Heart left ventricle (tissue), 16 donors: Measurements from ENCODE around the gene RSPH6A. TPM values are rescaled to one million over a fixed set of nuclear protein-coding genes. Genes with fewer than 3 reads are reported as not detected.

ENCODE experiments used
- ATAC-seq, 4 donors: fragments of 200-7000 bp; cut with Tn5 transposase; one replicate each; pipeline ENCODE4 v1.9.1; 2020 to 2022; ENCODE audit warnings: moderate library complexity in 4 of 4, mild to moderate bottlenecking in 3 of 4, moderate number of reproducible peaks in 1 of 4
- DNase-seq, 5 donors: peaks; one replicate each; pipeline ENCODE4 v3.0.0-alpha.2; 2020
- H3K27ac ChIP-seq, 12 donors: fragments of 200-600 bp; sonication (generic) in 4 of 12; one replicate each; pipeline versions ENCODE4 v1.5.0 to v1.8.0; 2016 to 2022; ENCODE audit warnings: mild to moderate bottlenecking in 2 of 12
- H3K27me3 ChIP-seq, 9 donors: fragments of 200-600 bp; sonication (generic) in 2 of 9; one replicate each; pipeline versions ENCODE4 v1.5.1 to v1.8.0; 2016 to 2022; ENCODE audit warnings: mild to moderate bottlenecking in 3 of 9
- H3K36me3 ChIP-seq, 9 donors: fragments of 200-600 bp; sonication (generic) in 2 of 9; one replicate each; pipeline versions ENCODE4 v1.5.0 to v1.8.0; 2018 to 2022; ENCODE audit warnings: mild to moderate bottlenecking in 2 of 9
- H3K4me1 ChIP-seq, 12 donors: fragments of 200-600 bp; sonication (generic) in 4 of 12; one replicate each; pipeline versions ENCODE4 v1.5.0 to v1.8.0; 2016 to 2022; ENCODE audit warnings: mild to moderate bottlenecking in 3 of 12
- H3K4me3 ChIP-seq, 12 donors: fragments of 200-600 bp; sonication (generic) in 4 of 12; one replicate each; pipeline versions ENCODE4 v1.5.0 to v1.8.0; 2017 to 2022; ENCODE audit warnings: mild to moderate bottlenecking in 9 of 12, moderate library complexity in 4 of 12
- H3K9me3 ChIP-seq, 12 donors: fragments of 200-600 bp; sonication (generic) in 4 of 12; one replicate each; pipeline versions ENCODE4 v1.5.0 to v1.8.0; 2016 to 2022; ENCODE audit warnings: mild to moderate bottlenecking in 1 of 12
- CTCF ChIP-seq, 12 donors: fragments of 200-600 bp; sonication (generic) in 4 of 12; IDR thresholded peaks; one replicate each; pipeline versions ENCODE4 v1.5.0 to v1.8.0; 2018 to 2022; ENCODE audit warnings: antibody characterized with exemption in 12 of 12, mild to moderate bottlenecking in 5 of 12
- POLR2A ChIP-seq, 2 donors: fragments of 450-650 bp; IDR thresholded peaks; one replicate each; pipeline ENCODE4 v1.6.1; 2017; ENCODE audit warnings: antibody characterized with exemption in 2 of 2, mild to moderate bottlenecking in 2 of 2, moderate library complexity in 2 of 2
- WGBS, 4 donors: extraction: QIAGEN DNeasy Blood & Tissue Kit in 2 of 4; methylation state at CpG; one replicate each; pipeline versions ENCODE4 v1.1.5 to v1.1.7; 2013 to 2018; 5-methylcytosine and 5-hydroxymethylcytosine counted together
- intact Hi-C, 10 donors: fragments of 100-400 bp; cut with DNase I; formaldehyde crosslinking; loops; one replicate each; pipeline versions ENCODE4 v1.11.1 to v1.14.2; 2022
- polyA plus RNA-seq, 2 donors: library from polyadenylated mRNA; stranded (reverse); fragments of 200-250 nt; gene quantifications; one replicate each; pipeline ENCODE4 v1.2.3, GENCODE V29; 2013
- total RNA-seq, 9 donors: library from RNA; depleted of rRNA in 2 of 9; stranded (reverse); fragments of >200 nt in 2 of 9; fragmentation: NEBNext Ultra II Directional in 3 of 9; extraction: Animal tissue kit (Norgen Biotek cat#: 25700) in 3 of 9; gene quantifications; one replicate each; pipeline versions ENCODE4 v1.1.0 to v1.2.4, GENCODE V29; 2016 to 2023
- donor health status: ischemic (EF 13 %, LVEDD 7.1; RV severe dilation, severe dysfunction).
- donor health status: healthy with polysubstance abuse.
- donor health status: DM: no; HTN: yes; CAD: no.
- donor health status: DM: no; HTN: no; CAD: no.
- donor health status: ischemic (EF 25% LVEDD 6.9; RV normal size, moderate dysfunction).
- donor health status: ischemic (EF 25% LVEDD 5.7; RV mildly dilated, moderate dysfunction).
- donor health status: healthy.
- donor health status: DM: yes; HTN: yes; CAD: no.
- donor health status: ischemic (EF 35%, LVEDD 5.7; RV mildly dilated, moderate dysfunction).
- donor health status: nonischemic (EF 11% LVEDD 7.7; RV severe dilation, severe dysfunction).
- donor health status: DM: yes; HTN: yes; CAD: no.
- donor health status: PGD.
- donor health status: ischemic (EF 29% LVEDD 5.4; RV normal size, mild dysfunction).
- donor health status: nonischemic (EF 23%, LVEDD 6.1; RV moderate dilation, normal function).

RSPH6A gene
- total and polyA plus RNA-seq, 11 donors, result not detected

- Histone ChIP-seq H3K4me1 (peaks cover 3 to 52% (median 26%) of the 10 kb centered on the region in 12 donors), H3K9me3 (no peaks in the 10 kb centered on the region), H3K27me3 (peaks cover 0 to 55% (median 0%) of the 10 kb centered on the region in 9 donors), H3K4me3 (peak overlapping the region; percentile 28 to 93 (median 79)), H3K36me3 (peaks cover 0 to 43% (median 24%) of the 10 kb centered on the region in 9 donors), H3K27ac (peak overlapping the region; percentile 86 to 99 (median 97))
- TF ChIP-seq POLR2A (IDR thresholded peaks at IDR 0.05) (peak in 1 of 2 donors; percentile 61), CTCF (IDR thresholded peaks at IDR 0.05) (peak; percentile 94 to 99 (median 96))
- DNase-seq (peak; percentile 96 to 99 (median 97)), ATAC-seq (peak; percentile 76 to 81 (median 78))
- 1 to 5% (median 3%) methylated on average over 23 to 79 of the region's 79 CpGs for WGBS, 4 donors
- intact Hi-C loops, result loop anchor here in 7 of 10 donors (1.0 to 2.0 kb wide), 6 partner anchors 22 to 30 kb away; partner anchors contain the start of gene DMWD (in 2 of the 7)
Measured at GRCh38 chr19:45770192-45771101, 44.7 kb downstream of the RSPH6A start.

- H3K9me3 ChIP-seq, result no peaks in the 10 kb centered on the region
- no peak for ATAC-seq
- TF ChIP-seq CTCF (IDR thresholded peaks at IDR 0.05), result no peak
- TF ChIP-seq POLR2A (IDR thresholded peaks at IDR 0.05), result no peak
- WGBS, 4 donors, result 0 to 1% (median 0%) methylated on average over 18 to 28 of the region's 28 CpGs
- H3K27ac ChIP-seq, result peak overlapping the region; percentile 86 to 99 (median 97)
- H3K4me3 ChIP-seq, result peak overlapping the region; percentile 28 to 93 (median 79)
- H3K36me3 ChIP-seq, result peaks cover 0 to 38% (median 18%) of the 10 kb centered on the region in 9 donors
- H3K27me3 ChIP-seq, result peaks cover 0 to 57% (median 0%) of the 10 kb centered on the region in 9 donors
- peak in 4 of 5 donors; percentile 51 to 72 (median 62) for DNase-seq
- intact Hi-C loops, result loop anchor here in 9 of 10 donors (1.0 to 10.0 kb wide), 17 partner anchors 23 to 365 kb away; partner anchors contain the start of genes FBXO46 (in 7 of the 9), MEIOSIN (in 6 of the 9), QPCTL (in 3 of the 9) and DMWD (in 2 of the 9)
- peaks cover 5 to 58% (median 32%) of the 10 kb centered on the region in 12 donors for H3K4me1 ChIP-seq
Measured at GRCh38 chr19:45769821-45770191, 45.3 kb downstream of the RSPH6A start.

- DNase-seq (peak; percentile 98 to 99 (median 99)), ATAC-seq (peak; percentile 59 to 66 (median 62))
- intact Hi-C loops, result loop anchor here in 9 of 10 donors (1.0 to 10.0 kb wide), 11 partner anchors 37 to 364 kb away; partner anchors contain the start of genes FBXO46 (in 7 of the 9), MEIOSIN (in 6 of the 9), QPCTL (in 3 of the 9) and POLR1G (in 1 of the 9)
- H3K27ac ChIP-seq, result peak within 1 kb of the TSS; percentile 86 to 99 (median 97)
- TF ChIP-seq POLR2A (IDR thresholded peaks at IDR 0.05), result peak in 1 of 2 donors; percentile 89
- TF ChIP-seq CTCF (IDR thresholded peaks at IDR 0.05), result no peak
- H3K4me3 ChIP-seq, result peak within 1 kb of the TSS; percentile 72 to 93 (median 82)
- H3K9me3 ChIP-seq, result no peaks in the 10 kb centered on the region
- 0 to 1% (median 0%) methylated on average over 16 to 70 of the region's 70 CpGs for WGBS, 4 donors
- peaks cover 0 to 32% (median 11%) of the 10 kb centered on the region in 9 donors for H3K36me3 ChIP-seq
- H3K4me1 ChIP-seq, result peaks cover 9 to 65% (median 38%) of the 10 kb centered on the region in 12 donors
- H3K27me3 ChIP-seq, result peaks cover 0 to 56% (median 0%) of the 10 kb centered on the region in 9 donors
Measured at GRCh38 chr19:45768984-45769782, 45.9 kb downstream of the RSPH6A start, which contains the start of gene SIX5. Gene SIX5 (minus strand): TSS chr19:45769252. CDS start chr19:45768844, 408 bp downstream.
